Progenitor cell of endocrine pancreas (in vitro differentiated cells): ENCODE data around the gene DPF3. TPM values are rescaled to one million over a fixed set of nuclear protein-coding genes. Genes with fewer than 3 reads are reported as not detected.

Source experiments
- DNase-seq: peaks from one replicate; pipeline ENCODE4 v3.0.0; 2021; ENCODE audit warnings: low spot score; ENCODE audit not compliant: unreplicated experiment
- H3K27ac Mint-ChIP-seq: 2 replicates; pipeline ENCODE4 v1.8.0; 2021; ENCODE audit warnings: mild to moderate bottlenecking, moderate library complexity, mixed read lengths
- H3K27me3 Mint-ChIP-seq: 2 replicates; pipeline ENCODE4 v1.8.0; 2021; ENCODE audit warnings: mixed read lengths
- H3K36me3 Mint-ChIP-seq: 2 replicates; pipeline ENCODE4 v1.8.0; 2022; ENCODE audit warnings: mixed read lengths; ENCODE audit not compliant: insufficient read depth
- H3K4me1 Mint-ChIP-seq: 2 replicates; pipeline ENCODE4 v1.8.0; 2021; ENCODE audit warnings: low read depth, mixed read lengths
- H3K4me3 Mint-ChIP-seq: 2 replicates; pipeline ENCODE4 v1.8.0; 2021; ENCODE audit warnings: low read depth, mild to moderate bottlenecking, moderate library complexity, mixed read lengths
- H3K9me3 Mint-ChIP-seq: 2 replicates; pipeline ENCODE4 v1.8.0; 2021; ENCODE audit warnings: low read depth, mixed read lengths
- CTCF ChIP-seq: fragments of 200-600 bp; sonication (generic); IDR thresholded peaks from one replicate; pipeline ENCODE4 v1.5.0; 2021; ENCODE audit warnings: antibody characterized with exemption, mild to moderate bottlenecking; ENCODE audit not compliant: unreplicated experiment
- total RNA-seq: library from RNA; stranded (reverse); gene quantifications from 2 replicates; pipeline ENCODE4 v1.2.1, GENCODE V29; 2021

DPF3 gene
- total RNA-seq, 1 donor from 2014 or later, result 2.2 TPM

- no peak overlapping the region for H3K27ac Mint-ChIP-seq
- H3K27me3 Mint-ChIP-seq, result peaks cover 15% of the 10 kb centered on the region
- H3K4me1 Mint-ChIP-seq, result no peaks in the 10 kb centered on the region
- no peak for DNase-seq
- H3K36me3 Mint-ChIP-seq, result no peaks in the 10 kb centered on the region
- no peak for TF ChIP-seq CTCF
- no peak overlapping the region for H3K4me3 Mint-ChIP-seq
- no peaks in the 10 kb centered on the region for H3K9me3 Mint-ChIP-seq
Observed at GRCh38 chr14:72812292-72812851, 81.5 kb downstream of the DPF3 start.

- H3K9me3 Mint-ChIP-seq, result no peaks in the 10 kb centered on the region
- no peaks in the 10 kb centered on the region for H3K4me1 Mint-ChIP-seq
- TF ChIP-seq CTCF, result no peak
- H3K27ac Mint-ChIP-seq, result no peak overlapping the region
- no peak overlapping the region for H3K4me3 Mint-ChIP-seq
- DNase-seq, result no peak
- peaks cover 19% of the 10 kb centered on the region for H3K27me3 Mint-ChIP-seq
- no peaks in the 10 kb centered on the region for H3K36me3 Mint-ChIP-seq
Observed at GRCh38 chr14:72810201-72810600, 83.7 kb downstream of the DPF3 start.

GRCh38 chr14:72809063-72809462 lies 84.8 kb downstream of the DPF3 start:
- Mint-ChIP-seq H3K27me3 (peaks cover 19% of the 10 kb centered on the region), H3K4me1 (no peaks in the 10 kb centered on the region), H3K27ac (no peak overlapping the region), H3K36me3 (no peaks in the 10 kb centered on the region), H3K4me3 (no peak overlapping the region), H3K9me3 (no peaks in the 10 kb centered on the region)
- no peak for DNase-seq
- TF ChIP-seq CTCF, result no peak

- no peaks in the 10 kb centered on the region for H3K36me3 Mint-ChIP-seq
- no peaks in the 10 kb centered on the region for H3K9me3 Mint-ChIP-seq
- DNase-seq, result no peak
- no peaks in the 10 kb centered on the region for H3K4me1 Mint-ChIP-seq
- H3K27ac Mint-ChIP-seq, result no peak overlapping the region
- no peak for TF ChIP-seq CTCF
- peaks cover 19% of the 10 kb centered on the region for H3K27me3 Mint-ChIP-seq
- no peak overlapping the region for H3K4me3 Mint-ChIP-seq
Observed at GRCh38 chr14:72808564-72808963, 85.3 kb downstream of the DPF3 start.

- Mint-ChIP-seq H3K4me1 (no peaks in the 10 kb centered on the region), H3K27me3 (peaks cover 3% of the 10 kb centered on the region), H3K9me3 (no peaks in the 10 kb centered on the region), H3K27ac (no peak overlapping the region), H3K36me3 (no peaks in the 10 kb centered on the region), H3K4me3 (no peak overlapping the region)
- DNase-seq, result no peak
- TF ChIP-seq CTCF, result no peak
Observed at GRCh38 chr14:72802588-72802946, 91.3 kb downstream of the DPF3 start.
